HepG2 (cell line): Measurements from ENCODE around the gene CSNK1G1. TPM values are rescaled to one million over a fixed set of nuclear protein-coding genes. Genes with fewer than 3 reads are reported as not detected.
A peak's percentile ranks its signal among the peaks of the same experiment; 100 is the strongest.

ENCODE experiments used
- AHDC1 ChIP-seq: sonication (generic); formaldehyde crosslinking; IDR thresholded peaks from 2 replicates; pipeline ENCODE4 v1.5.1; 2020; ENCODE audit warnings: mild to moderate bottlenecking, missing genetic modification reagents, borderline replicate concordance
- DRAP1 ChIP-seq: IDR thresholded peaks from 2 replicates; pipeline ENCODE4 v1.6.1; 2016; ENCODE audit warnings: missing genetic modification reagents, missing compliant biosample characterization
- FOXK1 ChIP-seq: sonication (generic); formaldehyde crosslinking; IDR thresholded peaks from 2 replicates; pipeline ENCODE4 v1.4.0; 2020; ENCODE audit warnings: low read depth, missing genetic modification reagents, borderline replicate concordance
- FOXP1 ChIP-seq, 2 experiments: fragments of 450-650 bp in 1 of 2; IDR thresholded peaks; 2 replicates each; pipeline ENCODE4 v1.6.1; 2017 to 2018; ENCODE audit warnings: antibody characterized with exemption in 1 of 2
- HDAC1 ChIP-seq: sonication (generic); formaldehyde crosslinking; IDR thresholded peaks from 2 replicates; pipeline ENCODE4 v1.5.1; 2020; ENCODE audit warnings: mild to moderate bottlenecking, missing genetic modification reagents
- ISL2 ChIP-seq: sonication (generic); formaldehyde crosslinking; IDR thresholded peaks from 2 replicates; pipeline ENCODE4 v1.5.0; 2020; ENCODE audit warnings: missing genetic modification reagents
- MXD4 ChIP-seq: IDR thresholded peaks from 2 replicates; pipeline ENCODE4 v1.6.1; 2016; ENCODE audit warnings: mild to moderate bottlenecking, missing biosample characterization, missing genetic modification reagents
- NR0B2 ChIP-seq: sonication (generic); formaldehyde crosslinking; IDR thresholded peaks from 2 replicates; pipeline ENCODE4 v1.4.0; 2020; ENCODE audit warnings: mild to moderate bottlenecking, missing genetic modification reagents
- SAP130 ChIP-seq: IDR thresholded peaks from 2 replicates; pipeline ENCODE4 v1.6.1; 2016; ENCODE audit warnings: low read depth
- SOX13 ChIP-seq, 3 experiments: fragments of 450-650 bp in 1 of 3; sonication (generic) in 1 of 3; formaldehyde crosslinking in 1 of 3; IDR thresholded peaks in 2 of 3; conservative IDR thresholded peaks in 1 of 3; 2 replicates each; pipeline versions ENCODE4 v1.5.0 to v1.6.1; 2016 to 2020; ENCODE audit warnings: antibody characterized with exemption in 1 of 3, mild to moderate bottlenecking in 1 of 3, missing compliant biosample characterization in 1 of 3, missing genetic modification reagents in 1 of 3, moderate library complexity in 1 of 3
- ZIK1 ChIP-seq: sonication (generic); formaldehyde crosslinking; IDR thresholded peaks from 2 replicates; pipeline ENCODE4 v1.5.0; 2020; ENCODE audit warnings: mild to moderate bottlenecking, low read depth, missing genetic modification reagents, borderline replicate concordance
- ZNF281 ChIP-seq: sonication (generic); formaldehyde crosslinking; IDR thresholded peaks from 2 replicates; pipeline ENCODE4 v1.4.0; 2020; ENCODE audit warnings: missing genetic modification reagents, borderline replicate concordance
- ZNF362 ChIP-seq: sonication (generic); formaldehyde crosslinking; IDR thresholded peaks from 2 replicates; pipeline ENCODE4 v1.4.0; 2020; ENCODE audit warnings: missing genetic modification reagents, mild to moderate bottlenecking, borderline replicate concordance
- ZNF558 ChIP-seq: sonication (generic); formaldehyde crosslinking; IDR thresholded peaks from 2 replicates; pipeline ENCODE4 v1.9.0; 2022; ENCODE audit warnings: mild to moderate bottlenecking, missing genetic modification reagents, borderline replicate concordance
- ZNF776 ChIP-seq: sonication (generic); formaldehyde crosslinking; IDR thresholded peaks from 2 replicates; pipeline ENCODE4 v1.4.0; 2020; ENCODE audit warnings: mild to moderate bottlenecking, missing genetic modification reagents
- ZNF790 ChIP-seq: sonication (generic); formaldehyde crosslinking; IDR thresholded peaks from 2 replicates; pipeline ENCODE4 v1.8.0; 2022; ENCODE audit warnings: missing genetic modification reagents, mild to moderate bottlenecking, borderline replicate concordance
- polyA plus RNA-seq, 8 experiments: library from polyadenylated mRNA; depleted of rRNA in 3 of 8; stranded (reverse) in 7 of 8; unstranded in 1 of 8; fragments of >200 nt; fragmentation: Illumina TruSeq in 4 of 8; extraction: Trizol in 4 of 8; gene quantifications; 2 replicates each; pipeline versions ENCODE4 v1.2.1 to v1.2.3, GENCODE V29; 2011 to 2016; ENCODE audit warnings: low read depth in 4 of 8, missing spikeins in 1 of 8, mixed read lengths in 1 of 8; ENCODE audit not compliant: insufficient read depth in 1 of 8
- total RNA-seq, 5 experiments: library from RNA; depleted of rRNA; stranded (reverse); fragments of >200 nt; fragmentation: Illumina TruSeq; extraction: Trizol; gene quantifications; 2 replicates each; pipeline ENCODE4 v1.2.3, GENCODE V29; 2016; ENCODE audit warnings: low read depth in 1 of 5

The CSNK1G1 gene
- total and polyA plus RNA-seq, 2 of the 13 experiments (the other 11 are each of a cell fraction or from before 2014, with no cell fraction given): 8.5 to 12.6 TPM

GRCh38 chr15:64247906-64248541 lies 107.9 kb downstream of the CSNK1G1 start (continued):
- TF ChIP-seq AHDC1 (CRISPR knock-in tag) (peak; percentile 79; the same call in 1 of the 2 replicates), ZIK1 (CRISPR knock-in tag) (no peak), ZNF790 (no peak), SAP130 (CRISPR knock-in tag) (peak; percentile 77), ISL2 (CRISPR knock-in tag) (peak; percentile 43; the same call in 1 of the 2 replicates), MXD4 (0 out of 2 replicates have a peak, but pooled peaks have one; percentile 18), ZNF776 (CRISPR knock-in tag) (no peak), HDAC1 (CRISPR knock-in tag) (peak; percentile 46), ZNF281 (CRISPR knock-in tag) (peak; percentile 54; the same call in 1 of the 2 replicates), FOXP1 (IDR thresholded peaks at IDR 0.05) (peak; percentile 89), FOXP1 (CRISPR knock-in tag; IDR thresholded peaks at IDR 0.05) (peak; percentile 98), NR0B2 (CRISPR knock-in tag) (no peak), DRAP1 (CRISPR knock-in tag) (peak; percentile 57; the same call in 1 of the 2 replicates), SOX13 (IDR thresholded peaks at IDR 0.05) (peak; percentile 53; the same call in 1 of the 2 replicates), SOX13 (CRISPR knock-in tag; conservative IDR thresholded peaks at IDR 0.05 in 1 of 2, IDR thresholded peaks at IDR 0.05 in 1 of 2) (peak in 1 of 2 experiments; percentile 95; a peak in 2 of 4 replicates), FOXK1 (CRISPR knock-in tag) (peak; percentile 84; the same call in 1 of the 2 replicates), ZNF558 (no peak), ZNF362 (CRISPR knock-in tag) (peak; percentile 83; the same call in 1 of the 2 replicates)
